ENCODE data around the gene CSF1R.

Gene CSF1R

DNA sequence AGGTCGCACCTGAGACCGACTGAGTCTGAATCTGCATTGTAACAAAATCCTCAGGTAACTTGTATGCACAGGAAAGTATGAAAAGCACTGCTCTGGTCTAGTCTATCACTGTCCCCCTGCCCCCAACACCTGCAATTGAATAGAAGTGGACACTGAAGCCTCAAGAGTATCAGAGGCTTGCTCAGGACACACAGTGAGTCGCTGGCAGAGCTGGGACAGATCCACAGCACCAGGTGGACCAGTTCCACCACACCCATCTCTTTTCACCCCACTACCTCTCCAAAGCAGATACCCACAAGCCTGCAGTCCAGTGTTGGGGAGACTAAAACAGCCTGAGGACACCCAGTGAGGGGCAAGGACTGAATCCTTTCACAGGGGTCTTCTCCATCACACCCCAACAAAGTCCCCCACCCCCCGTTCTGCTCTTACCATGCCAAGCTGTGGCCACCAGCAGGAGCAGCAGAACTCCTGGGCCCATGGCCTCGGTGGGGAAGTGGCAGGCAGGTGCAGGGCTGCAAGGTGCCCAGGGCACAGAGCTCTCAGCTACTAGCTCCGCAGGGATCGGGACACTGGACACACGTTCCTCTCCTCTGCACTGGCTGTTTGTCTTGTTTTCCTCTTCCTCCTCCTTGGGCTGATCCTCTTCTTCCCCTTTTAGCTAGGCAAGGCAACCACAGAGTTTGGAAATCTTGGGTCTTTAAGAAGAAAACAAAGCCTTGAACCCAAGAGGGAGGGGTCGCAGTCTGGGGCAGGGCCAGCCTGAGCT is at the start of gene CSF1R:
TSS of gene CSF1R (minus strand) at position 605 of the 766 bp plus-strand sequence. CDS start at position 478, 127 bp downstream.
- no peak for DNase-seq

DNA sequence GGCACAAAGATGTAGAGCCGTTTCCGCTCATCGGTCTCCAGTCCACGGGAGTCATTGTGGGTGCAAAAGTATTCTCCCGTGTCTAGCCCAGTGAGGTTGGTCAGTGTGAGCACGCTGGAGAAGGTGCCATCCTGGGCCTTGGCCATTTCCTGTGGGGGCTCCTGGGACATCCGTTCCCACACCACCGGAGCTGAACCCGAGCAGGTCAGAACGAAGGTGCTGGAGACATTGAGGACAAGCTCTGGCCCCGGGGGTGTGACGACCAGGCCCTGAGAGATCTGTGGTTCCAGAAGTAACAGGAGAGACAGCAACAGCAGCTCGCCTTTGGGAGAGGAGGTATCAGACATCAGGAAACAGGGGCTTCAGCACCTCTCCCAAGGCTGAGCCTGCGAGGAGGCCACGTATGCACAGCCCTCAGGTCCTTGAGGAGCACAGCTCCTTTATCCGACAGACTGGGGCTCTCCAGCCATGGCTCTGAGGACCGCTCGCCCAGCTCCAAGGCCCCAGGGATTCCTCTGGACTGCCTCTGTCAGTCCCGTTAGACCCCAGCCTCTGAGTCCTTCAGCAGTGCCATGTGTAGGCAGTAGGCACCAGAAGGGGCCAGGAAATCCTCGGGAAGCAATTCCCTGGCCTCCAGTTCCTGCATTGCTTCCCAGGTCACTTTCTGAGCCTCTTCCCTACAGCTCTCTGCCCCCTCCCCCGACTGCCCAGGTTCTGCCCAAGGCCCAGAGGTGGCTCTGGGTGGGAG is 49.4 kb upstream of the CSF1R start:
- no peak for DNase-seq

DNA sequence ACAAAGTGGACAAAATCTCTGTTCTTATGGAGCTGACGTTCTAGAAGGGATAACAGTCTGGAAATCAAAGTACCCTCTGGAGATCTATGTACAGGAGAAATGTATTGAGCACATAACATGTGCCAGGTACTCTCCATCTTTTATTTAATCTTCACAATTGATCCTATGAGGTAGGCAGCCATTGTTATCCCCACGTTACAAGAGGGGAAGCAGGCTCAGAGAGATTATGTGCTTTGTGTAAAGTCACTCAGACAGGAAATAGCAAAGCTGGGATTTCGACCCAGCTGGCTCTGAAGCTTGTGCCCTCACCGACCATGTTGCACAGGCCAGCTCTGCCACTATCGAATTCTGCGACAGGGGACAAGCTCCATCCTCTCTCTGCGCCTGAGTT is 47.8 kb upstream of the CSF1R start:
- DNase-seq: no peak

- no peak for DNase-seq
Measured at GRCh38 chr5:150133581-150134197, 47.3 kb upstream of the CSF1R start.

DNA sequence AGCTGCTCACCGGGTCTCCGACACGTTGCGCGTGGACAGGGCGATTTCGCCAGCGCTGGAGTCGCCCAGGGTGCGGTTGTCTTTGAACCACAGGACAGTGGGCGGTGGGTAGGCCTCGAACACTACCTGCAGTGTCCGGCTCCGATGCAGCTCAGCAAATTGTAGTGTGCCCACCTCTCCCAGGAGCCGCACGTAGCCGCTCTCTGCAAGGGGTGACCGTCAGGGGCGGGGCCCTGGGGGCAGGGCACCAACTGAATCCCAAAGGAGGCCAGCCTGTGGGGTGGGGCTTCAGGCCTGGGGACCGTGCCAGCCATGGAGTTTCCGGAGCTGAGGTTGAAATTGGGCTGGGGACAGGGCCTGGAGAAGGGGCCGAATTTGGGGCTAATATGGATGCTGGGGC is 46.4 kb upstream of the CSF1R start:
- no peak for DNase-seq

- DNase-seq: no peak
Measured at GRCh38 chr5:150131978-150132694, 45.8 kb upstream of the CSF1R start.

- no peak for DNase-seq
Measured at GRCh38 chr5:150131461-150131860, 45.1 kb upstream of the CSF1R start.

GRCh38 chr5:150130493-150130922 is 44.2 kb upstream of the CSF1R start:
- no peak for DNase-seq

DNA sequence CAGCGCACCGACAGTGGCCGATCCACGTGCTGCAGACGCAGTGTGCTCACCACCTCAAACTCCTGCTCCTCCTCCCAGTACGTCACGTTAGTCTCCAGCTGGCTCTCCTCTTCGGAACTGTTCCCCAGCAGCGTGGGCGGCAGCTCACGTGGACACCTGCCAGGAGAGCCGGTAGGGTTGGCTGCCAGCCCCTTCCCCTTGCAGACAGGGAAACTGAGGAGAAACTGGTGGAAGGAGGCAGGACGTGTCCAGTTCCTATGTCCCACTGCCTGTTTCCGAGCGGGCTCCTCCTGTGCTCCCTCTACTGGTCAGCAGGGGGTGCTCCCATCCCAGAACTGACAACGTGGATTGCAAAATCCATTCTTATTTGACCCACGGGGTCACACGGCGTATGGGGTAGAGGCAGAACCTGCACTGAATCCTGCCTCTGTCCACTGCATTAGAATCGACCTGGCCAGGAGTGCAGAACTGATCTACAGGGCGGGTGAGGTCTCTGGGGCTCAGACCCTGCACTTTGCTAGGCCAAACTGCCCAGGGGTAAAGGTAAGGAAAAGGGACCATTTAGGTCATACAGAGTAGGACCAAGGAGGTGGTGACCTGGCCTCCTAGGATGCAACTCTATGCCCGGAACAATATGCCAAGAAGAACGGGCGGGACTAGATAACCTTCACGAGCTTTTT is 43.6 kb upstream of the CSF1R start:
- DNase-seq: peak; percentile 11 to 47 (median 27)

GRCh38 chr5:150129454-150129812 is 43.1 kb upstream of the CSF1R start:
- DNase-seq: no peak

DNA sequence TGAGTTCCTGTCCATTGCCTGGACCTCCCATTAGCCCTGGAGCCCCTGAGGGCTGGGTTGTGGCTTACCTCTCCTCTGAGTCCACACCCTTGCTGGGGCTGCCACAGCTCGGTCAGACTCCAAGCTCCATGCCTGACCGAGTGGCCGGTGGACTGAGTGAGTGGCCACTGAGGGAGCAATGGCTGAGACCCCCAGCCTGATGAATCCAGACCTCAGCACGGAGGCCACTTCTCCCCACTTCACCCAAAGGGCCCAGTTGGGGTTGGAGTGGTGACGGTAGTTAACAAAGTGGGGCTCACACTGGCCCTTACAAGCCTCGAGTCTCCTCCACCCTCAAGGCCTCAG is 40.5 kb upstream of the CSF1R start:
- no peak for DNase-seq

DNA sequence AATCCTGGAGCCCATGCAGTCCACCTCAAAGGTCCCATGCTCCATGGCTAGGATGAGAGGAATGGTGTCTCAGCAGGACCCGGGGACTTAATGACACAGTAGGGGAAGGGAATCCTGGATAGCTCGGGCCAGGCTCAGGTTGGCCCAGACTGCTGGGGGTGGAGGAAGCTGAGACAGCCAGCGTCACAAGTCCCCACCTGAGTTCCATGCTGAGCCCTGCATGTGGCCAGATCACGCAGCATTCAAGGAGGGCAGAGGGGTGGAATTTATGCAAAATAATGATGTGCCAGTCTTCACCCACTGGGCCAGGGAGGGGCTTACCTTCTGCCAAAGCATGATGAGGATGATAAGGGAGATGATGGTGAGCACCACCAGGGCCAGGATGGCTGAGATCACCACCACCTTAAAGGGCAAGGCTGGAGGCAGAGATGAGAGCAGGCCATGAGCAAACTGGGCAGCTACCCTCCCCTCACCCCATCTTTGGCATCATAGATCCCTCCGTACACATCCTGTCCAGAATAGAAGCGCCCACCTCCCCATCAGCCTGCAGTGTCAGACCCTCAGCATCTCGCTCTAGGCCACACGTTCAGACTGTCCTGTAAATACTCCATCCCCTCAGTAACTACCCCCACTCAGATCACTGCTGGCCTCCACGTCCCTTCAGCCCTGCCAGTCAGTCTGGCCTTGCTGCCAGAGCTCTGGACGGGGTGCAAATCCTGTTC is 40.0 kb upstream of the CSF1R start:
- no peak for DNase-seq

DNA sequence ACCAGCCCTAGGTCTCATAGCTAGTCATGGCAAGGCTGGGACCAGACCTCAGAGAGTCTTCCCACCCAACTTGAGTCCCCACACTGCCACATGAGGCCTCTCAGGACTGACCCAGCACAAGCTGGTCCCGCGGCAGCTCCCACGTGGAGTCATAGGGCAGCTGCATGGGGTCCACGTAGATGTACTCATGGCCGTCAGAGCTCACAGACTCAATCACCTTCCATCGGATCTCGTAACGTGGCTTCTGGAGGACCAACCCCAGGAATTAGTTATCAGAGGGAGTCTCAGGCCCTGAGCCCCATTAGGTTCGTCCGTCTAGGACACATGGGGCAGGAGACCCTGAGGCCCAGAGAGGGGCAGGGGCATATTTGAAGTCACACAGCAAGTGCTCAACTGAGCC is 39.0 kb upstream of the CSF1R start:
- DNase-seq: no peak

GRCh38 chr5:150124596-150124995 is 38.2 kb upstream of the CSF1R start:
- no peak for DNase-seq

GRCh38 chr5:150124111-150124557 is 37.8 kb upstream of the CSF1R start:
- DNase-seq: no peak

- no peak for DNase-seq
Measured at GRCh38 chr5:150123542-150123941, 37.2 kb upstream of the CSF1R start.

DNA sequence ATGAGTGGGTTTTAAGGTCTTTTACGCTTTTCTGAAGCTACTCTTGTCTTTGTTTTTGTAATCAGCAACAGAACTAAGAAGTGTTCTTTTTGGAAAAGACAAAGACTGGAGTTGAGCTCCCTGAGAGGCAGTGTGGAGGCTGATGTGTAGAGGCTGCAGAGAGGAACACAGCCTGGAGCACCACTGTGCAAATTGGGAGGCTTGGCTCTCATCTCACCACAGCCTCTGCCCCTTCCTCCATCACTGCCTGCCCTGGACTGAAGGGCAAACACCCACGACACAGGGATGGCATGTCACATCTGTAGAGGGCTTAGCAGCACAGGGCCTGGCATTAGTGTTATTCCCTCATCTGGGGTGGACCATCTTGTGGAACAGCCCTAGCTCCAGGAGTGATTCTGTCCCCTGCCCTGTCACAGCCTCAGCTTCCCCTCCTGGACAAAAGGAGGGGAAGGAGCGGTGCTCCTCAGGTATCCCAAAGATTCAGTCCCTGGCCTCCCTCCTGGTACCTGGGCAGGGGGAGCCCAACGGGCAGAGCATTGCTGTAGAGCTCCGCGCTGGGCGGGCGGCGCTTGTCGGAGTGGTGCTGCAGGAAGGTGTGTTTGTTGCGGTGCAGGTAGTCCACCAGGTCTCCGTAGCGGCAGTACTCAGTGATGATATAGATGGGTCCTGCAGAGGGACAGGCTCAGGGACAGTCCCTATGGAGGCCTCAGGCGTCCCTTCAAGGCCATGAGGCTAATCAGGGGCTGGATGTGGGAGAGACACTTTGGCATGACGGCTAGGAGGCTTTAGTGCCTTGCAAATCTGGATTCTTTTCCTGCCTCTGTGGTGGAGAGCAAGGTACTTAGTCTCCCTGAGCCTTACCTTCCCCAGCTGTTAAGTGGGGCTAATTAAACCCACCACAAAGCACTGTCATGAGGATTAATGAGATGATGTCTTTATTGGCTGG is 36.5 kb upstream of the CSF1R start:
- DNase-seq: no peak

- DNase-seq: no peak
Measured at GRCh38 chr5:150122158-150122510, 35.8 kb upstream of the CSF1R start.

- no peak for DNase-seq
Measured at GRCh38 chr5:150121448-150122157, 35.2 kb upstream of the CSF1R start.
